ENCODE data around the gene SRGAP2B.
"Not testable (repeated sequence)": the region's sequence is repeated elsewhere in the genome, so short reads cannot be mapped to it uniquely, and the experiment has no call there.

Gene SRGAP2B

GRCh38 chr1:144883022-144883421, 212.1 kb downstream of the SRGAP2B start:
- H3K4me1 ChIP-seq (ENCODE audit: control insufficient read depth, insufficient read depth, low read length); POLR2A ChIA-PET; H3K27ac ChIP-seq (ENCODE audit: extremely low read depth, low read depth, low read length); H3K36me3 ChIP-seq (ENCODE audit: control insufficient read depth in 2 of 2, insufficient read depth in 1 of 2, low read length in 2 of 2); H3K9me3 ChIP-seq (ENCODE audit: control insufficient read depth, insufficient read depth, low read depth, low read length); CTCF ChIA-PET: not testable (repeated sequence)
- TF ChIP-seq PRDM10 (tag by site-specific recombination; IDR thresholded peaks at IDR 0.05) (0 out of 2 replicates have a peak, but pooled peaks have one; percentile 18), GLIS1 (tag by site-specific recombination; IDR thresholded peaks at IDR 0.05) (peak; percentile 55), ZNF398 (tag by site-specific recombination; IDR thresholded peaks at IDR 0.05) (peak; percentile 37; the same call in 1 of the 2 replicates)
- peak overlapping the region; percentile 59 for H3K4me3 ChIP-seq (ENCODE audit: low read depth, low read length)

DNA sequence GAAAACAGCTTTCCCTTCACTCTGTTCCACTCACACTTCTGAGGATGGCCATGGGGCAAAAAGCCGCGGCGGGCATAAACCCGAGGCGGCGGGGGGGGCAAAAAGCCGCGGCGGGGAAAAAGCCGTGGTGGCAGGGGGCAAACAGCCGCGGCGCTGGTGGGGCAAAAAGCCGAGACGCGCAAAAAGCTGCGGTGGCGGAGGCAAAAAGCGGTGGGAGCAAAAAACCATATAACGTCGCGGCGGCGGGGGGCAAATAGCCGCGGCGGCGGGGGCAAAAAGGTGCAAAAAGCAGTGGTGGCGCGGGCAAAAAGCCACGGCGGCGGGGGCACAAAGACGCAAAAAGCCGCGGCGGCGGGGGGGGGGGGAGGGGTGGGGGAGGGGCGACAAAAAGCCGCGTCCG, 212.8 kb downstream of the SRGAP2B start:
- POLR2A ChIA-PET; H3K9me3 ChIP-seq (ENCODE audit: control insufficient read depth, insufficient read depth, low read depth, low read length); H3K4me1 ChIP-seq (ENCODE audit: control insufficient read depth, insufficient read depth, low read length); H3K27ac ChIP-seq (ENCODE audit: extremely low read depth, low read depth, low read length); H3K36me3 ChIP-seq (ENCODE audit: control insufficient read depth in 2 of 2, insufficient read depth in 1 of 2, low read length in 2 of 2); CTCF ChIA-PET: not testable (repeated sequence)
- H3K4me3 ChIP-seq (ENCODE audit: low read depth, low read length), result peak overlapping the region; percentile 32

- CTCF ChIA-PET; H3K4me1 ChIP-seq (ENCODE audit: control insufficient read depth, insufficient read depth, low read length); H3K9me3 ChIP-seq (ENCODE audit: control insufficient read depth, insufficient read depth, low read depth, low read length); H3K36me3 ChIP-seq (ENCODE audit: control insufficient read depth in 2 of 2, insufficient read depth in 1 of 2, low read length in 2 of 2); H3K27ac ChIP-seq (ENCODE audit: extremely low read depth, low read depth, low read length); POLR2A ChIA-PET; H3K4me3 ChIP-seq (ENCODE audit: low read depth, low read length): not testable (repeated sequence)
These were observed 236.5 kb downstream of the SRGAP2B start for GRCh38 chr1:144858607-144859006.

All from HEK293 (cell line).